ENCODE results near the gene ERC2.

ERC2 gene

DNA sequence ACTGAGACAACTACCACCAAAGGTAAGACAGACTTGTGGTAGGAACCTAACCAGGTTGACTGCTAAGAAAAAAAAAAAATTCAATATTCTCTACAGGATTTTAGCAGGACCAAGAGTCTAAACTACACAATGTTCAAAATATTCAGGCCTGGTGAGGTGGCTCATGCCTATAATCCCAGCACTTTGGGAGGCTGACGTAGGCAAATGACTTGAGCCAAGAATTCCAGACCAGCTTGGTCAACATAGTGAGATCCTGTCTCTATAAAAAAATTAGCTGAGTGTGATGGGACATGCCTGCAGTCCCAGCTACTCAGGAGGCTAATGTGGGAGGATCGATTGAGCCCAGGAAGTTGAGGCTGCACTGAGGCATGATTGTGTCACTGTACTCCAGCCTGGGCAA, 639.6 kb downstream of the ERC2 start:
- peak; percentile 3 for DNase-seq (ENCODE audit: low read depth)
- TF ChIP-seq, protein P1, sequence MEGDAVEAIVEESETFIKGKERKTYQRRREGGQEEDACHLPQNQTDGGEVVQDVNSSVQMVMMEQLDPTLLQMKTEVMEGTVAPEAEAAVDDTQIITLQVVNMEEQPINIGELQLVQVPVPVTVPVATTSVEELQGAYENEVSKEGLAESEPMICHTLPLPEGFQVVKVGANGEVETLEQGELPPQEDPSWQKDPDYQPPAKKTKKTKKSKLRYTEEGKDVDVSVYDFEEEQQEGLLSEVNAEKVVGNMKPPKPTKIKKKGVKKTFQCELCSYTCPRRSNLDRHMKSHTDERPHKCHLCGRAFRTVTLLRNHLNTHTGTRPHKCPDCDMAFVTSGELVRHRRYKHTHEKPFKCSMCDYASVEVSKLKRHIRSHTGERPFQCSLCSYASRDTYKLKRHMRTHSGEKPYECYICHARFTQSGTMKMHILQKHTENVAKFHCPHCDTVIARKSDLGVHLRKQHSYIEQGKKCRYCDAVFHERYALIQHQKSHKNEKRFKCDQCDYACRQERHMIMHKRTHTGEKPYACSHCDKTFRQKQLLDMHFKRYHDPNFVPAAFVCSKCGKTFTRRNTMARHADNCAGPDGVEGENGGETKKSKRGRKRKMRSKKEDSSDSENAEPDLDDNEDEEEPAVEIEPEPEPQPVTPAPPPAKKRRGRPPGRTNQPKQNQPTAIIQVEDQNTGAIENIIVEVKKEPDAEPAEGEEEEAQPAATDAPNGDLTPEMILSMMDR (IDR thresholded peaks at IDR 0.05; ENCODE audit: control insufficient read depth, insufficient read depth, low read depth, low read length, missing control alignments): no peak
- no peak overlapping the region for H3K4me3 ChIP-seq (ENCODE audit: control insufficient read depth, low read depth, low read length)

DNA sequence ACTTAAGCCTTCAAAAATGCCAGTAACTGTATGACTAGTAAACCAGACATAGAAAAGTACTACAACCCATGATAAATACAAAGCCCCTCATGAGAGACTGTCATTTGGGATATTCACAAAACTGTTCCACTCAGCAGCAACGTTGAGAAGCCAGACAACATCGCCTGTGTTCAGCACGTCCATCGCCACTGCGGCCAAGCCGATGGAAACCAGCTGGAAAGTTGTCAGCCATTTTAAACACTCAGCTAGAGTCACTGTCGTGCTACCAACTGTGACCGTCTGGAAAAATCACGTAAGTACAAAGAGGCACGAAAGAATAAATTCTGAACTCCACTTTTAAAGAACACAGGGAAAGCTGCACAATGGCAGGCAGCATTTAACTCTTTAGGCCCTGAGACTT, 640.5 kb downstream of the ERC2 start:
- H3K4me3 ChIP-seq (ENCODE audit: control insufficient read depth, low read depth, low read length): no peak overlapping the region
- TF ChIP-seq, protein P1 (IDR thresholded peaks at IDR 0.05; ENCODE audit: control insufficient read depth, insufficient read depth, low read depth, low read length, missing control alignments): no peak
- DNase-seq (ENCODE audit: low read depth): no peak

DNA sequence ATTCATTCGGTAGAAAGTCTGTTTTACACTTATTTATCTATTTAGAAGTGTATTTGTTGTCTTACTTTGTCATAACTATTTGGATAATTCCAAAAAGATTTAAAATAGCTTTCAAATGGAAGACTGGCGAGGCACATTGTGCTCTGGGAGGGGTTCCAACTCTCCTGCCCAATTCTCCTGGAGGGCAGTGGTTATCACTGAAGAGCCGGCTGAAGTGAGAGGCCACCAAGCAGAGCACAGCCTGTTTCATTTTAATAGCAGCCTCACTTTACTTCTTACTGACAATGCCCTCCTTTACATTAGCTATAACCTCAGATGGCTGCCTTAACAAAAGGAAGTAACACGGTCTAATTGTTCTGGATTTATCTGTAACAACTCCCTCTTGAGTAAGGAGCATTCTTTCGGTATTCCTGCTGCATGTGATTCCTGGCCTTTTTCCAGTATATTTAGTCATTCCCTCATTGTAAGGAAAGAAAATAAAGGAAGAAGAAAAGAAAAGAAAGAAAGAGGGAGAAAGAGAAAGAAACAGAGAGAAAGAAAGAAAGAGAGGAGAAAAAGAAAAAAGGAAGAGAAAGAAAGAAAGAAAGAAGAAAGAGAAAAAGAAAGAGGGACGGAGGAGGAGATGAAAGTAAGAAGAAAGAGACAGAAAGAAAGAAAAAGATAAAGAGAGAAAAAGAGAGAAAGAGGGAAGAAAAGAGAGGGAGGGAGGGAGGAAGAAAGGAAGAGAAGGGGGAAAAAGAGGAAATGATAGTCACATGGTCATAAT, 641.4 kb downstream of the ERC2 start:
- no peak for DNase-seq (ENCODE audit: low read depth)
- TF ChIP-seq, protein P1 (IDR thresholded peaks at IDR 0.05; ENCODE audit: control insufficient read depth, insufficient read depth, low read depth, low read length, missing control alignments): no peak
- no peak overlapping the region for H3K4me3 ChIP-seq (ENCODE audit: control insufficient read depth, low read depth, low read length)

DNA sequence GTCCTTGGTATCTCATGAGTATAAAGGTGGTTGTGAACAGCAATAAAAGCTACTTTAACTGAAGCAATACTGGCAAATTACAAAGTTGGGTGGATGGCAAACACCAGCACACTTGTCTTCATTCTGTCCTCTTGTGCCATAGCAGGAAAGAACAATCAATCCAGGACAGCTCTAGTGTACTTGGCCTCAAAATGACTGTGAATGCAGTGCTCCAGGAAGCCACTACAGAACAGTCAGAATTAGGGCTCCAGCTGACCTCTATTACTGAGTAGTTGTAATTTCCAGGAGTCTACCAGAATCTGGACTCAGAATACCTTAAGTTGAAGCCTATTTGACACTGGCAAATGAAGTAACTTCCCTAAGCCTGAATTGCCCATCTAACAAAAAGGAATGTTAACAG, 642.2 kb downstream of the ERC2 start:
- TF ChIP-seq, protein P1 (IDR thresholded peaks at IDR 0.05; ENCODE audit: control insufficient read depth, insufficient read depth, low read depth, low read length, missing control alignments): no peak
- no peak for DNase-seq (ENCODE audit: low read depth)
- no peak overlapping the region for H3K4me3 ChIP-seq (ENCODE audit: control insufficient read depth, low read depth, low read length)

DNA sequence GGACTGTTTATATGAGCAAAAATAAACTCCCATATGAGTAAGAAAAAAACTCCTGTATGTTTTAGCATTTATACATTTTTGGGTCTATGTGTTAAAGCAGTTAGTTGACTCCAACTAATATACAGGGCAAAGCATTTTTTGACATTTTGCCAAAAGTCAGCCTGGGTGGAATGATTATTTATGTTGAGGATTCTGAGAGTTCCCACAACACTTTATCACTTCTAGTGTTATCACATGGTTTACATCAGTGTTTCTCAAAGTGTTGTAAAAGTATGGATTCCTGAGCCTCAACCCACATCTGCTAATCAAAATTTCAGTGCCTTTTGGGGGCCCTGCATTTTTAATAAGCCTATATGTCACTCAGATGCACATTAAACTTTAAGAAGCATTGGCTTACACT, 643.9 kb downstream of the ERC2 start:
- no peak for DNase-seq (ENCODE audit: low read depth)
- no peak overlapping the region for H3K4me3 ChIP-seq (ENCODE audit: control insufficient read depth, low read depth, low read length)
- TF ChIP-seq, protein P1 (IDR thresholded peaks at IDR 0.05; ENCODE audit: control insufficient read depth, insufficient read depth, low read depth, low read length, missing control alignments): no peak

DNA sequence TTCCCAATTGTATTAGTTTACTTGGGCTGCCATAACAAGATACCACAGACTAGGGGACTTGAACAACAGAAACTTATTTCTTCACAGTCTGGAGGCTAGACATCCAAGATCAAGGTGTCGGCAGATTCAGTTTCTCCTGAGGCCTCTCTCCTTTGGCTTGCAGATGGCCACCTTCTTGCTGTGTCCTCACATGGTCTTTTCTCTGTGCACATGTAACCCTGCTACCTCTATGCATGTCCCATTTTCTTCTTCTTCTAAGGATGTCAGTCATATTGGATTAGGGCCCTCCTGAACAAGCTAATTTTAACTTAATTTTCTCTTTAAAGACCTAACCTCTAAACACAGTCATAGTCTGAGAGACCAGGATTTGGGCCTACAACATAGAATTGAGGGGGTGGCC, 644.4 kb downstream of the ERC2 start:
- TF ChIP-seq, protein P1 (IDR thresholded peaks at IDR 0.05; ENCODE audit: control insufficient read depth, insufficient read depth, low read depth, low read length, missing control alignments): no peak

More for the DNA sequence above, 644.4 kb downstream of the ERC2 start:
- H3K4me3 ChIP-seq (ENCODE audit: control insufficient read depth, low read depth, low read length): no peak overlapping the region
- no peak for DNase-seq (ENCODE audit: low read depth)

Measured in AG09309 (cell line).